Measurements from ENCODE around the gene PCDH17. TPM values are rescaled to one million over a fixed set of nuclear protein-coding genes. Genes with fewer than 3 reads are reported as not detected.

The PCDH17 gene
- total and polyA plus RNA-seq, 10 of the 15 experiments (the other 5 are each of a cell fraction or from before 2014, with no cell fraction given), result under 0.01 to 0.58 (median 0.07) TPM; not detected in 6

- no peak overlapping the region for H3K9ac ChIP-seq (ENCODE audit: control insufficient read depth, insufficient read depth, low read length)
- H3K79me2 ChIP-seq (ENCODE audit: control insufficient read depth, insufficient read depth, low read length), result no peaks in the 10 kb centered on the region
- TF ChIP-seq ZBTB33 (IDR thresholded peaks at IDR 0.05) (no peak), BHLHE40 (IDR thresholded peaks at IDR 0.05; ENCODE audit: borderline replicate concordance in 1 of 2, low read depth in 2 of 2, low read length in 1 of 2) (no peak), DPF2 (IDR thresholded peaks at IDR 0.05) (no peak)
- FAIRE-seq (no peak), DNase-seq (ENCODE audit: low read depth, low spot score) (no peak), ATAC-seq (no peak)
- H3K4me3 ChIP-seq, result no peak overlapping the region
- SMC1A ChIA-PET (ENCODE audit: uncharacterized antibody, unreplicated experiment), result interaction anchor here (1.2 to 3.2 kb wide), 5 partner anchors 8 to 29 kb away, joined by 3 to 12 read pairs (median 5); no protein-coding TSS in a partner anchor
- H3K9me3 ChIP-seq (replicated peaks; ENCODE audit: control insufficient read depth, insufficient read depth, low read length), result no peaks in the 10 kb centered on the region
- BruUV-seq (replicated peaks), result no TSS peak
- H4K20me1 ChIP-seq (ENCODE audit: control insufficient read depth, insufficient read depth), result no peaks in the 10 kb centered on the region
- no peak overlapping the region for H3K27ac ChIP-seq (ENCODE audit: control insufficient read depth, insufficient read depth)
- H3K36me3 ChIP-seq (ENCODE audit: control insufficient read depth in 2 of 2, insufficient read depth in 2 of 2, low read length in 1 of 2), result no peaks in the 10 kb centered on the region
- RAD21 ChIA-PET (ENCODE audit: unreplicated experiment), result interaction anchor here (0.7 to 1.0 kb wide), 4 partner anchors 9 to 29 kb away, joined by 3 to 4 read pairs (median 3); no protein-coding TSS in a partner anchor
- no peaks in the 10 kb centered on the region for H3K27me3 ChIP-seq (replicated peaks in 1 of 2; ENCODE audit: control insufficient read depth in 2 of 2, insufficient read depth in 2 of 2, low read length in 1 of 2)
- no peaks in the 10 kb centered on the region for H3K4me1 ChIP-seq (ENCODE audit: control insufficient read depth, insufficient read depth, low read length)
- no peak overlapping the region for H2AFZ ChIP-seq (ENCODE audit: control insufficient read depth, low read depth, low read length)
- WGBS (ENCODE audit: insufficient coverage, insufficient replicate concordance, low lambda C conversion rate, missing lambda C conversion rate), result 0% methylated on average over 1 of the region's 1 CpG
- POLR2A ChIA-PET, result interaction anchor here (1.0 to 1.4 kb wide), 2 partner anchors 9 to 11 kb away, joined by 3 to 4 read pairs; no protein-coding TSS in a partner anchor
- CTCF ChIA-PET, result interaction anchor here (0.6 to 1.3 kb wide), 4 partner anchors 14 to 31 kb away, joined by 3 to 5 read pairs (median 4); no protein-coding TSS in a partner anchor
- in situ Hi-C loops (cut with MboI), result no loop called here
- intact Hi-C loops (cut with micrococcal nuclease; ENCODE audit: unreplicated experiment), result no loop called here
- no peak overlapping the region for H3K4me2 ChIP-seq (ENCODE audit: control insufficient read depth, insufficient read depth)
Observed at GRCh38 chr13:57595775-57596174, 35.8 kb upstream of the PCDH17 start.

GRCh38 chr13:57601536-57601935, 30.0 kb upstream of the PCDH17 start:
- no peaks in the 10 kb centered on the region for H3K27me3 ChIP-seq (replicated peaks in 1 of 2; ENCODE audit: control insufficient read depth in 2 of 2, insufficient read depth in 2 of 2, low read length in 1 of 2)
- DNase-seq (ENCODE audit: low read depth, low spot score), result no peak
- BruUV-seq (replicated peaks), result no TSS peak
- no peak overlapping the region for H3K4me3 ChIP-seq
- H3K27ac ChIP-seq (ENCODE audit: control insufficient read depth, insufficient read depth), result no peak overlapping the region
- H3K4me1 ChIP-seq (ENCODE audit: control insufficient read depth, insufficient read depth, low read length), result no peaks in the 10 kb centered on the region
- CTCF ChIA-PET, result interaction anchor here (0.6 to 2.7 kb wide), 5 partner anchors 8 to 23 kb away, joined by 3 to 14 read pairs (median 8); no protein-coding TSS in a partner anchor
- SMC1A ChIA-PET (ENCODE audit: uncharacterized antibody, unreplicated experiment), result interaction anchor here (1.1 to 2.3 kb wide), 4 partner anchors 10 to 23 kb away, joined by 4 to 13 read pairs (median 8); no protein-coding TSS in a partner anchor
- in situ Hi-C loops (cut with MboI) (no loop called here), intact Hi-C loops (cut with micrococcal nuclease; ENCODE audit: unreplicated experiment) (no loop called here)
- H4K20me1 ChIP-seq (ENCODE audit: control insufficient read depth, insufficient read depth), result no peaks in the 10 kb centered on the region
- TF ChIP-seq RUNX3 (IDR thresholded peaks at IDR 0.05; ENCODE audit: low read length) (no peak), FOXM1 (IDR thresholded peaks at IDR 0.05; ENCODE audit: low read depth, low read length) (no peak), NR2C1 (IDR thresholded peaks at IDR 0.05) (no peak)
- H3K79me2 ChIP-seq (ENCODE audit: control insufficient read depth, insufficient read depth, low read length), result no peaks in the 10 kb centered on the region
- H3K9me3 ChIP-seq (replicated peaks; ENCODE audit: control insufficient read depth, insufficient read depth, low read length), result no peaks in the 10 kb centered on the region
- H3K36me3 ChIP-seq (ENCODE audit: control insufficient read depth in 2 of 2, insufficient read depth in 2 of 2, low read length in 1 of 2), result no peaks in the 10 kb centered on the region
- no peak for FAIRE-seq
- POLR2A ChIA-PET, result interaction anchor here (1.0 kb wide), 1 partner anchor 12 kb away, joined by 3 read pairs; no protein-coding TSS in a partner anchor
- 16% methylated on average over 3 of the region's 3 CpGs for WGBS (ENCODE audit: insufficient coverage, insufficient replicate concordance, low lambda C conversion rate, missing lambda C conversion rate)
- no peak overlapping the region for H3K9ac ChIP-seq (ENCODE audit: control insufficient read depth, insufficient read depth, low read length)
- RAD21 ChIA-PET (ENCODE audit: unreplicated experiment), result interaction anchor here (0.5 to 3.3 kb wide), 5 partner anchors 10 to 574 kb away, joined by 3 to 17 read pairs (median 7); no protein-coding TSS in a partner anchor
- no peak for ATAC-seq
- H3K4me2 ChIP-seq (ENCODE audit: control insufficient read depth, insufficient read depth), result no peak overlapping the region
- no peak overlapping the region for H2AFZ ChIP-seq (ENCODE audit: control insufficient read depth, low read depth, low read length)

All from GM12878 (cell line).